BLaER1 treated with 17β-estradiol and CSF1 and Interleukin-3, amounts not matched to agents 10 nM and 100 nM (cell line): ENCODE results near the gene MEF2C.
A peak's percentile ranks its signal among the peaks of the same experiment; 100 is the strongest.

Experiments
- H3K27ac ChIP-seq, 11 experiments: shearing (Covaris generic); formaldehyde crosslinking; 2 replicates each; pipeline ENCODE4 v1.8.1; 2022
- H3K27me3 ChIP-seq, 11 experiments: shearing (Covaris generic); formaldehyde crosslinking; 2 replicates each; pipeline ENCODE4 v1.8.1; 2022
- H3K36me3 ChIP-seq, 11 experiments: shearing (Covaris generic); formaldehyde crosslinking; 2 replicates each; pipeline ENCODE4 v1.8.1; 2022
- H3K4me1 ChIP-seq, 10 experiments: shearing (Covaris generic); formaldehyde crosslinking; 2 replicates each; pipeline ENCODE4 v1.8.1; 2022
- H3K4me2 ChIP-seq, 11 experiments: shearing (Covaris generic); formaldehyde crosslinking; 2 replicates each; pipeline ENCODE4 v1.8.1; 2022
- H3K4me3 ChIP-seq, 10 experiments: shearing (Covaris generic); formaldehyde crosslinking; 2 replicates each; pipeline ENCODE4 v1.8.1; 2022
- H3K9ac ChIP-seq, 11 experiments: shearing (Covaris generic); formaldehyde crosslinking; 2 replicates each; pipeline ENCODE4 v1.8.1; 2022
- H3K9me3 ChIP-seq, 11 experiments: shearing (Covaris generic); formaldehyde crosslinking; replicated peaks in 1 of 11; 2 replicates each; pipeline ENCODE4 v1.8.1; 2022
- H4K20me1 ChIP-seq, 11 experiments: shearing (Covaris generic); formaldehyde crosslinking; 2 replicates each; pipeline ENCODE4 v1.8.1; 2022
- Cebpa-rat ChIP-seq, 11 experiments: shearing (Covaris generic); IDR thresholded peaks; 2 replicates each; pipeline ENCODE4 v1.8.1; 2022

The MEF2C gene

GRCh38 chr5:88729829-88730182 is 153.2 kb downstream of the MEF2C start:
- TF ChIP-seq Cebpa-rat (IDR thresholded peaks at IDR 0.05) = no peak
- no peaks in the 10 kb centered on the region for H3K27me3 ChIP-seq
- H3K27ac ChIP-seq = peak overlapping the region in 9 of 11 experiments; percentile 9 to 85 (median 49); a peak in 5 of 22 replicates
- H3K4me3 ChIP-seq = no peak overlapping the region
- H3K9ac ChIP-seq = peak overlapping the region in 2 of 11 experiments; percentile 0 to 1; a peak in 3 of 22 replicates
- H4K20me1 ChIP-seq = peaks cover 9 to 93% (median 45%) of the 10 kb centered on the region in 11 experiments; a peak in 17 of 22 replicates
- peaks cover 60 to 84% (median 72%) of the 10 kb centered on the region in 11 experiments for H3K36me3 ChIP-seq
- peaks cover 34 to 50% (median 45%) of the 10 kb centered on the region in 10 experiments for H3K4me1 ChIP-seq
- no peaks in the 10 kb centered on the region for H3K9me3 ChIP-seq
- H3K4me2 ChIP-seq = no peak overlapping the region; a peak in 1 of 22 replicates

GRCh38 chr5:88729084-88729828 is 153.7 kb downstream of the MEF2C start:
- Histone ChIP-seq H3K4me2 (no peak overlapping the region), H4K20me1 (peaks cover 9 to 94% (median 43%) of the 10 kb centered on the region in 11 experiments; a peak in 17 of 22 replicates), H3K27me3 (no peaks in the 10 kb centered on the region), H3K4me1 (peaks cover 29 to 45% (median 40%) of the 10 kb centered on the region in 10 experiments), H3K36me3 (peaks cover 65 to 89% (median 77%) of the 10 kb centered on the region in 11 experiments), H3K27ac (peak overlapping the region in 3 of 11 experiments; percentile 12 to 49 (median 13); a peak in 2 of 22 replicates), H3K4me3 (no peak overlapping the region), H3K9me3 (no peaks in the 10 kb centered on the region), H3K9ac (no peak overlapping the region; a peak in 1 of 22 replicates)
- no peak for TF ChIP-seq Cebpa-rat (IDR thresholded peaks at IDR 0.05)

GRCh38 chr5:88727705-88728313 is 155.2 kb downstream of the MEF2C start:
- Histone ChIP-seq H3K4me2 (no peak overlapping the region), H3K4me3 (no peak overlapping the region), H4K20me1 (peaks cover 15 to 94% (median 38%) of the 10 kb centered on the region in 11 experiments; a peak in 20 of 22 replicates), H3K9me3 (no peaks in the 10 kb centered on the region), H3K9ac (no peak overlapping the region), H3K4me1 (peaks cover 14 to 30% (median 26%) of the 10 kb centered on the region in 10 experiments), H3K27me3 (no peaks in the 10 kb centered on the region), H3K36me3 (peaks cover 77 to 94% (median 85%) of the 10 kb centered on the region in 11 experiments), H3K27ac (no peak overlapping the region)
- TF ChIP-seq Cebpa-rat (IDR thresholded peaks at IDR 0.05) = no peak

DNA sequence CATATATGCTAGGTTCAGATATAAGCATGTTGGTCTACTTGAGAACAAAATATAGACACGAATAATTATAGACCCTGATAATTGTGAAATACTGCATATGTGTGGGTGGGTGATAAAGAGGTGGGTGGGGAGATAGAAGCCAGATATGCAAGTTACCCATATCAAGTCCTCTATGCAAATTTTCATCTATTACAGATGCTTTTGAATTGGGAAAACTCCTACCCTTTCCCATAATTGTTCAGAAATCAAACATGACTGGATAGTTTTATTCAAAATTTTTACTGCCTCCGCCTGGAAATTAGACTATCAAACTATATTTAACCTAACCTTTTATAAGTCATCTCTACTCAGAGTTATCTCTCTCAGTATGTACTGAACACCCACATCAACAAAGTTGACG is 157.5 kb downstream of the MEF2C start:
- Histone ChIP-seq H3K9ac (no peak overlapping the region), H3K27me3 (no peaks in the 10 kb centered on the region), H3K4me1 (peaks cover 0 to 7% (median 6%) of the 10 kb centered on the region in 10 experiments; a peak in 12 of 20 replicates), H4K20me1 (peaks cover 20 to 94% (median 48%) of the 10 kb centered on the region in 11 experiments; a peak in 20 of 22 replicates), H3K27ac (no peak overlapping the region), H3K9me3 (no peaks in the 10 kb centered on the region), H3K36me3 (peaks cover 91 to 100% (median 93%) of the 10 kb centered on the region in 11 experiments), H3K4me3 (no peak overlapping the region), H3K4me2 (no peak overlapping the region)
- TF ChIP-seq Cebpa-rat (IDR thresholded peaks at IDR 0.05) = no peak

- Histone ChIP-seq H3K4me3 (no peak overlapping the region), H4K20me1 (peaks cover 19 to 94% (median 41%) of the 10 kb centered on the region in 11 experiments; a peak in 20 of 22 replicates), H3K27me3 (no peaks in the 10 kb centered on the region), H3K36me3 (peaks cover 95 to 100% (median 97%) of the 10 kb centered on the region in 11 experiments), H3K9ac (no peak overlapping the region), H3K9me3 (no peaks in the 10 kb centered on the region), H3K4me1 (no peaks in the 10 kb centered on the region), H3K4me2 (no peak overlapping the region), H3K27ac (no peak overlapping the region)
- no peak for TF ChIP-seq Cebpa-rat (IDR thresholded peaks at IDR 0.05)
These were observed 158.8 kb downstream of the MEF2C start for GRCh38 chr5:88724201-88724600.

DNA sequence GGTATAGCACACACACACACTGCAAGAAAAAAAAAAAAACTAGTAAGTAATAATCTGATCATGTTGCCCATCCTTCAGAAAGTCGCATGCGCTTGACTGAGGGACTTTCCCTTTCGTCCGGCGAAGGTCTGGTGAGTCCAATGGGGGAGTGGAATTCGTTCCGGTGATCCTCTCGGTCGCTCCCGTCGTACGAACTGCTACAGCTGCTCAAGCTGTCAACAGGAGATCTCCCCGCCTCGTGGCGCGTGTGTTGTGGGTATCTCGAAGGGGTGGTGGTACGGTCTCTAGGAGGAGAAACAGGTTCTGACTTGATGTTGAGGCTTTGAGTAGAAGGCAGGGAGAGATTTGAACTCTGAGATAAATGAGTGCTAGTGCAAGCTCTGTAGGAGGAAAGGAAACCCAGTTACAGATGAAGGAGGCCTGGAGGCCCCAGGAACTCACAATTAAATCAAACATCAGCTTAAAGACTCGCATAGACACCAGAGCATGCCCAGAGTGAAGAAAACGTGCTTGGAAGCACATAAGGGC is 160.4 kb downstream of the MEF2C start:
- Histone ChIP-seq H4K20me1 (peaks cover 17 to 94% (median 37%) of the 10 kb centered on the region in 11 experiments; a peak in 20 of 22 replicates), H3K36me3 (peaks cover 97 to 100% (median 99%) of the 10 kb centered on the region in 11 experiments), H3K27ac (no peak overlapping the region), H3K9me3 (no peaks in the 10 kb centered on the region), H3K4me2 (no peak overlapping the region), H3K9ac (no peak overlapping the region), H3K27me3 (no peaks in the 10 kb centered on the region), H3K4me1 (no peaks in the 10 kb centered on the region), H3K4me3 (no peak overlapping the region)
- TF ChIP-seq Cebpa-rat (IDR thresholded peaks at IDR 0.05) = no peak

GRCh38 chr5:88719434-88719833 is 163.6 kb downstream of the MEF2C start:
- TF ChIP-seq Cebpa-rat (IDR thresholded peaks at IDR 0.05) = no peak
- peak overlapping the region in 4 of 11 experiments; percentile 10 to 18 (median 14); a peak in 3 of 22 replicates for H3K27ac ChIP-seq
- no peaks in the 10 kb centered on the region for H3K9me3 ChIP-seq
- no peak overlapping the region for H3K9ac ChIP-seq
- H3K27me3 ChIP-seq = no peaks in the 10 kb centered on the region
- peaks cover 85 to 96% (median 92%) of the 10 kb centered on the region in 11 experiments for H3K36me3 ChIP-seq
- peaks cover 13 to 84% (median 41%) of the 10 kb centered on the region in 11 experiments; a peak in 19 of 22 replicates for H4K20me1 ChIP-seq
- H3K4me3 ChIP-seq = no peak overlapping the region
- H3K4me2 ChIP-seq = no peak overlapping the region
- H3K4me1 ChIP-seq = no peaks in the 10 kb centered on the region

DNA sequence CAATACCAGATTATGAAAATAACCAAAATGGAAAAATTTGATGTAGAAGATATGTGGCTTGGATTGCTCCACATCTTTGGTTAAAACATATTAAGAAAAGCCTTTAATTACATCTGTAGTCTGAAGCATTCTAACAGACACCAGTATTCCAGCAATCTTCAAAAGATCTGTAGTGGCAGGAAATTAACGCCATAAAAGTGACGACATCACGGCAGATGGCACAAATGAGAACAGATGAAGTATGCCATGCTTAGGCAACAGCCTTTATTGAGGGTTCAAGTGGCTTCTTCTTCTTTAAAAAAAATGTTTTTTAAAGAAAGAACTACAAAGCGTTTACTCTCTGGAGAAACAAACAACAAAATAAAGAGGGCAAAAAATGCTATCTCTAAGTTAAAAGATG is 164.2 kb downstream of the MEF2C start:
- no peak overlapping the region for H3K4me2 ChIP-seq
- H3K9me3 ChIP-seq = no peaks in the 10 kb centered on the region
- no peak overlapping the region for H3K9ac ChIP-seq
- H3K27me3 ChIP-seq = no peaks in the 10 kb centered on the region
- no peaks in the 10 kb centered on the region for H3K4me1 ChIP-seq
- peaks cover 78 to 89% (median 85%) of the 10 kb centered on the region in 11 experiments for H3K36me3 ChIP-seq
- TF ChIP-seq Cebpa-rat (IDR thresholded peaks at IDR 0.05) = no peak
- peak overlapping the region in 2 of 11 experiments; percentile 14 to 42; a peak in 2 of 22 replicates for H3K27ac ChIP-seq
- peaks cover 13 to 77% (median 37%) of the 10 kb centered on the region in 11 experiments; a peak in 19 of 22 replicates for H4K20me1 ChIP-seq
- H3K4me3 ChIP-seq = no peak overlapping the region

GRCh38 chr5:88716101-88716500 is 166.9 kb downstream of the MEF2C start:
- no peaks in the 10 kb centered on the region for H3K27me3 ChIP-seq
- no peaks in the 10 kb centered on the region for H3K9me3 ChIP-seq
- no peak overlapping the region for H3K27ac ChIP-seq
- peaks cover 52 to 62% (median 59%) of the 10 kb centered on the region in 11 experiments for H3K36me3 ChIP-seq
- no peak overlapping the region for H3K9ac ChIP-seq
- H4K20me1 ChIP-seq = peaks cover 0 to 51% (median 12%) of the 10 kb centered on the region in 11 experiments; a peak in 15 of 22 replicates
- TF ChIP-seq Cebpa-rat (IDR thresholded peaks at IDR 0.05) = no peak
- H3K4me2 ChIP-seq = no peak overlapping the region
- no peak overlapping the region for H3K4me3 ChIP-seq
- no peaks in the 10 kb centered on the region for H3K4me1 ChIP-seq
